HG02798 (cell line): Measurements from ENCODE around the gene ARFRP1.

Experiments
- ATAC-seq: cut with Tn5 transposase; IDR thresholded peaks from one replicate; pipeline ENCODE4 v1.9.1; 2021; ENCODE audit warnings: mild to moderate bottlenecking; ENCODE audit not compliant: unreplicated experiment, poor library complexity

The ARFRP1 gene

GRCh38 chr20:63703471-63703975 lies 4.3 kb downstream of the ARFRP1 start:
- ATAC-seq = no peak

- no peak for ATAC-seq
Measured at GRCh38 chr20:63702751-63703470, 4.9 kb downstream of the ARFRP1 start.

DNA sequence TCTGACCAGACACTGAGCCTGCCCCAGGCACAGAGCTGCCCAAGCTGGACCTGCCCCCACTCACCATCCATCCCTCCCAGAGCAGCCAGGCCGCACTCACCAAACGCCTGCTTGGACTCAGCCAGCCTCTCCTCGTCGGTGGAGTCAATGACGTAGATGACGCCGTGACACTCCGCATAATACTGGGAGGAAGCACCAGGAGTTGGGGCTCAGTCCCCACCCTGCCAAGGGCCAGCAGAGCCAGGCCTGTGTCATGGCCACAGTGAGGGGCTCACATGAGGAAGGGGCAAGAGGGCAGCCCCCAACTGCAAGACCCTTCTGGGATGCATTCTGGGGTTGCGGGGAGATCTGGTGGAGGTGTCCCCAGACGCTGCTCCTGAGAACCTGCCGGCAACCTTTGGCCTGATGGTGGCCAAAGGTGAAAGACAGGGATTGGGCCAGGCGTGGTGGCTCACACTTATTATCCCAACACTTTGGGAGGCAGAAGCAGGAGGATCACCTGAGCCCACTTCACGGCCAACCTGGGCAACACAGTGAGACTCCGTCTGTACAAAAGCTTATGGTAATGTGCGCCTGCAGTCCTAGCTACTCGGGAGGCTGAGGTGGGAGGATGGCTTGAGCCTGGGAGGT lies 5.6 kb downstream of the ARFRP1 start:
- ATAC-seq = no peak

- ATAC-seq = no peak
Measured at GRCh38 chr20:63701329-63702035, 6.3 kb downstream of the ARFRP1 start.

DNA sequence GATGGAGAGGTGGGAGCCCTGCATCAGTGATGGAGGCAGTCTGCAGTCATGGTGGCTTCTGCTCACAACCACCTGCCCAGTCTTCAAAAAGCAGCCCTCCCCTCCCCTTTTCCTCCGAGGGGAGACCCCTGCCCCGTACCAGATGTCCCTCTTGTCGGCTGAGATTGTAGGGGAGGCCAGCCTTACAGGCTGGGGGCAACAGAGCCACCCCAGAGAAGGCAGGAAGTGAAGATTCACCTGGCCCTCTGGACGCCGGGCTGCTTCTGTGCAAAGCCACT lies 6.8 kb downstream of the ARFRP1 start:
- no peak for ATAC-seq

- ATAC-seq = no peak
Measured at GRCh38 chr20:63700199-63701050, 7.4 kb downstream of the ARFRP1 start.

DNA sequence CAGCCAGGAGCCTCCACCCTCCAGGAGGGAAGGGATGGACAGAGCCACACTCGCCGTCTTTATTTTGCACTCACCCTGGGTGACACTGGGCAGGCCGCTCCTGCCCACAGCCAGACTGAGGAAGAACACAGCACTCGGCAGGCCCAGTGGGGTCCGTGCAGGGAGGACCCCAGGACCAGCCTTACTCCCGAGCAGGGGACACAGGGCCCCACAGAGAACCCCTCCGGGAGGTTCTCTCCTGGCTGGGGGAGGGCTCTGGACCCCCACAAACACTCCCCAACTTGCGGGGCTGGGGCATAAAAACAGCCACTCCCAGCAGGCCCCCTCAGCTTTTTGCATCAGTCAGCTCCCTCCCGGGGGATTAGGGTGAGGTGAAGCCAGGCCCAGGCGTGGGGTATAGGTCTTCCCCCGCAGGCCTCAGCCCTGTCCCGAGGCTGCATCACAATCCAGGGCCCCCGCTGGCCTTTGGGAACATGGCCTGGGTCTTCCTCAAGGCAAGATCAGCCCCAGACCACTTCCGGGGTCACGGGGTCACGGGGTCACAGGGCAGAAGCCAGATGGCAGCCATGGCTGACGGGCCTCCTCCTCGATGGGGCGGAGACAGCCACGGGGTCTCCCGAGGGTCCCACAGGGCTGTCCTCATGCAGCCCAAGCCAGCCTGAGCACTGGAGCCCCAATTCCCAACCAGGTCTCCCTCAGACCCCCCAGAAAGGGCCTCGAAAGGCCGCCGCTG lies 8.1 kb downstream of the ARFRP1 start:
- no peak for ATAC-seq

GRCh38 chr20:63698739-63699465 lies 8.9 kb downstream of the ARFRP1 start:
- ATAC-seq = no peak

DNA sequence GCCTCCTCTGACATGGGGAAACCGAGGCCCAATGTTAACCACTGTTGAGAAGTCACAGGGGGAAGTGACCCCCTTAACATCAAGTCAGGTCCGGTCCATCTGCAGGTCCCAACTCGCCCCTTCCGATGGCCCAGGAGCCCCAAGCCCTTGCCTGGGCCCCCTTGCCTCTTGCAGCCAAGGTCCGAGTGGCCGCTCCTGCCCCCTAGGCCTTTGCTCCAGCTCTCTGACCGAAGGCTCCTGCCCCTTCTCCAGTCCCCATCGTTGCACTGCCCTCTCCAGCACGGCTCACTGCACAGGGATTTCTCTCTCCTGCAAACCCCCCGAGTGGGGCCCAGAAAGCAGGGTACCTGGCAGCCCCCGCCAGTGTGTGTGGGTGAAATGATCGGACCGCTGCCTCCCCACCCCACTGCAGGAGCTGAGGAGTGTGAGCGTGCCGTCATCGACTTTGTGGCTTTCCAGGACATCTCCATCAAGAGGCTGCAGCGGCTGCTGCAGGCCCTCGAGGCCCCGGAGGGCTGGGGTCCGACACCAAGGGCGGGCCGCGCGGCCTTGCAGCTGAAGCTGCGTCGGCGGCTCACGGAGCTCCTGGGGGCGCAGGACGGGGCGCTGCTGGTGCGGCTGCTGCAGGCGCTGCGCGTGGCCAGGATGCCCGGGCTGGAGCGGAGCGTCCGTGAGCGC lies 9.8 kb downstream of the ARFRP1 start:
- no peak for ATAC-seq

- no peak for ATAC-seq
Measured at GRCh38 chr20:63697357-63697867, 10.4 kb downstream of the ARFRP1 start.

DNA sequence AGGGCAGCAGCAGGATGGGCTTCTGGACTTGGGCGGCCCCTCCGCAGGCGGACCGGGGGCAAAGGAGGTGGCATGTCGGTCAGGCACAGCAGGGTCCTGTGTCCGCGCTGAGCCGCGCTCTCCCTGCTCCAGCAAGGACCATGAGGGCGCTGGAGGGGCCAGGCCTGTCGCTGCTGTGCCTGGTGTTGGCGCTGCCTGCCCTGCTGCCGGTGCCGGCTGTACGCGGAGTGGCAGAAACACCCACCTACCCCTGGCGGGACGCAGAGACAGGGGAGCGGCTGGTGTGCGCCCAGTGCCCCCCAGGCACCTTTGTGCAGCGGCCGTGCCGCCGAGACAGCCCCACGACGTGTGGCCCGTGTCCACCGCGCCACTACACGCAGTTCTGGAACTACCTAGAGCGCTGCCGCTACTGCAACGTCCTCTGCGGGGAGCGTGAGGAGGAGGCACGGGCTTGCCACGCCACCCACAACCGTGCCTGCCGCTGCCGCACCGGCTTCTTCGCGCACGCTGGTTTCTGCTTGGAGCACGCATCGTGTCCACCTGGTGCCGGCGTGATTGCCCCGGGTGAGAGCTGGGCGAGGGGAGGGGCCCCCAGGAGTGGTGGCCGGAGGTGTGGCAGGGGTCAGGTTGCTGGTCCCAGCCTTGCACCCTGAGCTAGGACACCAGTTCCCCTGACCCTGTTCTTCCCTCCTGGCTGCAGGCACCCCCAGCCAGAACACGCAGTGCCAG lies 11.0 kb downstream of the ARFRP1 start, which contains the start of gene TNFRSF6B:
Gene TNFRSF6B (plus strand): TSS at position 25 of the 729 bp plus-strand sequence. CDS start 116 bp downstream, at position 141.
- ATAC-seq = no peak

- no peak for ATAC-seq
Measured at GRCh38 chr20:63696306-63696627, 11.5 kb downstream of the ARFRP1 start.

DNA sequence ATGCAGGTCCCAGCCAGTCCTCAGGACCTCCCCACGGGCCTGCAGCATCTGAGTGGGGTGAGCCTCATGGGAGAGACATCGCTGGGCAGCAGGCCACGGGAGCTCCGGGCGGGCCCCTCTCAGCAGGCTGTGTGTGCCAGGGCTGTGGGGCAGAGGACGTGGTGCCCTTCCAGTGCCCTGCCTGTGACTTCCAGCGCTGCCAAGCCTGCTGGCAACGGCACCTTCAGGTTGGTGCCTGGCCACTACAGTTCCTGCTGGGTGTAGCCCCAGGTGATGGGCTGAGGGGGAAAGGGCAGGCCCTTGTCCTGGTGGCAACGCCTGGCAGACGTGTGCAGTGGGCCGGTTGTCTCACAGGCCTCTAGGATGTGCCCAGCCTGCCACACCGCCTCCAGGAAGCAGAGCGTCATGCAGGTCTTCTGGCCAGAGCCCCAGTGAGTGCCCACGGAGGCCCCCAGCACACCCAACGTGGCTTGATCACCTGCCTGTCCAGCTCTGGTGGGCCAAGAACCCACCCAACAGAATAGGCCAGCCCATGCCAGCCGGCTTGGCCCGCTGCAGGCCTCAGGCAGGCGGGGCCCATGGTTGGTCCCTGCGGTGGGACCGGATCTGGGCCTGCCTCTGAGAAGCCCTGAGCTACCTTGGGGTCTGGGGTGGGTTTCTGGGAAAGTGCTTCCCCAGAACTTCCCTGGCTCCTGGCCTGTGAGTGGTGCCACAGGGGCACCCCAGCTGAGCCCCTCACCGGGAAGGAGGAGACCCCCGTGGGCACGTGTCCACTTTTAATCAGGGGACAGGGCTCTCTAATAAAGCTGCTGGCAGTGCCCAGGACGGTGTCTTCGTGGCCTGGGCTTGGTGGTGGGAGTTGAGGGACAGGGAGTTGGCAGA lies 12.1 kb downstream of the ARFRP1 start:
- no peak for ATAC-seq

DNA sequence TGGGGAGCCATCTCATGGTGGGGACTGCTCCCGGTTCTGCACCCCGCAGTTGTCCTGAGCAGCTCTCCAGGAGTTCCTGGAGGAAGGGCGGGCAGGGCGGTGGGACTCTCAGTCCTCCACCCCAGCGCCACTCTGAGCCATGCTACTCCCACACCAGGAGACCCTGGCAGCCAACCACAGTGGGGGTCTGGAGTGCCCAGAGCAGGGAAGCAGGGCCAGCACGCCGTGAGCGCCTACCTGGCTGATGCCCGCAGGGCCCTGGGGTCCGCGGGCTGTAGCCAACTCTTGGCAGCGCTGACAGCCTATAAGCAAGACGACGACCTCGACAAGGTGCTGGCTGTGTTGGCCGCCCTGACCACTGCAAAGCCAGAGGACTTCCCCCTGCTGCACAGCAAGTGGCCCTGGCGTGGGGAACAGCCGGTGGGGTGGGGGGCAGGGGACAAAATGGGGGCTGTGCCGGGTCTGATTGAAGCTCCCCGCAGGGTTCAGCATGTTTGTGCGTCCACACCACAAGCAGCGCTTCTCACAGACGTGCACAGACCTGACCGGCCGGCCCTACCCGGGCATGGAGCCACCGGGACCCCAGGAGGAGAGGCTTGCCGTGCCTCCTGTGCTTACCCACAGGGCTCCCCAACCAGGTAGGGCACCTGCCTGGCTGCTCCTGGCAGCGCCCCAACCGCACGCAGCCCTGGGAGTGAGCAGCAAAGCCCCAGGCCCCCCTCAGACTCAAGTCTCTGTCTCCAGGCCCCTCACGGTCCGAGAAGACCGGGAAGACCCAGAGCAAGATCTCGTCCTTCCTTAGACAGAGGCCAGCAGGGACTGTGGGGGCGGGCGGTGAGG lies 13.0 kb downstream of the ARFRP1 start:
- no peak for ATAC-seq

DNA sequence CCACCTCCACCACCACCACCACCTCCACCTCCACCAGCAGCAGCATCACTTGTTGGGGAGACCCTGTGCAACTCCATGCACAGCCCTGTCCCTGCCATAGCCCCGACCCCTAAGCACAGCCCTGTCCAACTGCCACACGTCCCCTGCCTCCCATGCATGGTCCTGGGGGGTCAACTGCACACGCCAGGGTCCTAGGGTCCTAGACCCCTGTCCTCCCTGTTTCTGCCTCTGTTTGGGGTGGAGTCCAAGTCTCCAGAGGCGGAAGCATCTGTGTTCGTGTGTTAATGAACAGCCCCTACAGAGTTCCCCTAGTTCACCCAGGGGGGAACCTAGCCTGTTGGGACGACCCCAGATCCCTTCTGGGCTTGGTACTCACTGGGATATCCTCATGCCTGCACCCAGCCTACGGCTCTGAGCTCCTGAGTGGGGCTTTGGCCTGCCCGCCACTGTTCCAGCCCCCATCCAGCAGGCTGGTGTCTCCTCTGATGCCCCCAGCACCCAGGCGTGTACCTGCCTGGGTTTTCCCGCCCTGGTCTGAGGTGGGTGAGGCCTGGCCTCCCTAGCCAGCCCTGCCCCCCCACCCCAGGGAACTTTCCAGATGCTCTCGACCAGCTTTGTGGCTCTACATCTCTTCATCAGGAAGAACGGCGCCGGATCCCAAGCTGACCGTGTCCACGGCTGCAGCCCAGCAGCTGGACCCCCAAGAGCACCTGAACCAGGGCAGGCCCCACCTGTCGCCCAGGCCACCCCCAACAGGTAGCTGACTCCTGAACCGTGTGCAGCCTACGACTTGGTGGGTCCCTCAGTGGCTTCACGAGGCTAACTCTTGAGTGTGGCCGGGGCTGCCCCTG lies 13.8 kb downstream of the ARFRP1 start:
- no peak for ATAC-seq
